GM12891 (cell line): ENCODE results near the gene TMEM41B.
A peak's percentile ranks its signal among the peaks of the same experiment; 100 is the strongest.
"Not testable (repeated sequence)": the region's sequence is repeated elsewhere in the genome, so short reads cannot be mapped to it uniquely, and the experiment has no call there.

Experiments
- DNase-seq: peaks from one replicate; pipeline ENCODE4 v3.0.0; 2011; ENCODE audit warnings: low spot score; ENCODE audit not compliant: insufficient read length
- FAIRE-seq: peaks from 2 replicates; lab custom pipeline; 2011; peaks lifted over from hg19 to GRCh38; lab: Jason Lieb, UNC
- PAX5 ChIP-seq: IDR thresholded peaks from 2 replicates; pipeline ENCODE4 v1.6.1; 2011; ENCODE audit warnings: low read length, moderate library complexity, mild to moderate bottlenecking; ENCODE audit not compliant: insufficient read depth, severe bottlenecking
- POLR2A ChIP-seq: IDR thresholded peaks from 2 replicates; pipeline ENCODE4 v1.6.1; 2011; ENCODE audit warnings: low read depth, low read length, control low read depth
- POLR2AphosphoS5 ChIP-seq: IDR thresholded peaks from 2 replicates; pipeline ENCODE4 v1.6.1; 2011; ENCODE audit warnings: low read depth, low read length, control low read depth
- POU2F2 ChIP-seq: IDR thresholded peaks from 2 replicates; pipeline ENCODE4 v1.6.1; 2011; ENCODE audit warnings: low read depth, mild to moderate bottlenecking, control low read depth, low read length, moderate library complexity
- SPI1 ChIP-seq: IDR thresholded peaks from 2 replicates; pipeline ENCODE4 v1.6.1; 2011; ENCODE audit warnings: low read depth, low read length, control low read depth
- TAF1 ChIP-seq: IDR thresholded peaks from 2 replicates; pipeline ENCODE4 v1.6.1; 2011; ENCODE audit warnings: low read depth, low read length, control low read depth

TMEM41B gene

DNA sequence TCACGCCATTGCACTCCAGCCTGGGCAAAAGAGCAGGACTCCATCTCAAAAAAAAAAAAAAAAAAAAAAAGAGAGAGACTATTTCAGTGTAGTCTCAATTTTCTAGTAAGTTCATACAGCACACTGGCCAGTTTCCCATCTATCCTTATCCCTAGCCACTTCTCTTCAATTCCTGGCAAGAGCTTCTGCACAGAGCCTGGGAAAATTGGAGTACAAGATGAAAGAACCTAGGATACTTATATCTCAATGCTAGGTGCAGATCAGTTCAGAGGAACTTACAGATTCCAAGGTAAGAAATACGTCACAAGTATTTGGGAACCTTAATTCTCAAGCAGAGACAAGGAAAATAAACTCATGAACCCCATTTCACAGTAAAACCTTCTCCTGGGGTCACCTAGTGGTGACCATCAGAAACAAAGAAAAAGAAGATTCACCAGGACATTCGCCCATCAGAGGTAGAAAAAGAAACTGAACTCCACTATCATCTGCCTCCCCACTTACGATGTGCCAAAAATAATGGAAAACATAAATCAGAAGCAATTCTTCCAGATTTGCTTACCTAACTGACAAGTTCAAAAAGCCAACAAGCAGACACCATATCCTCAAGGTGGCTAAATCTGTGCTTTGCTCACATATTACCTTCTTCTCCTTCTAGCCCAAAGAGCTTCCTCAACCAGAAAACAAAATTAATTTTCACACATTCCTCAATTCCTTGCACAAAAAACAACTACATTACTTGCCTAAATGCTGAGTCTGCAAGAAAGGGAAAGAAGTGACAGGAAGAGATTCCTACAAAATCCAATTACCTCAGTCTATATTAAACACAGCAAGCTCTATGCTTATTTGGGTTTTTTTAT is 54.2 kb downstream of the TMEM41B start:
- no peak for FAIRE-seq
- TF ChIP-seq SPI1 (no peak), TAF1 (no peak), POU2F2 (no peak), POLR2AphosphoS5 (no peak), PAX5 (no peak), POLR2A (no peak)
- DNase-seq: no peak

DNA sequence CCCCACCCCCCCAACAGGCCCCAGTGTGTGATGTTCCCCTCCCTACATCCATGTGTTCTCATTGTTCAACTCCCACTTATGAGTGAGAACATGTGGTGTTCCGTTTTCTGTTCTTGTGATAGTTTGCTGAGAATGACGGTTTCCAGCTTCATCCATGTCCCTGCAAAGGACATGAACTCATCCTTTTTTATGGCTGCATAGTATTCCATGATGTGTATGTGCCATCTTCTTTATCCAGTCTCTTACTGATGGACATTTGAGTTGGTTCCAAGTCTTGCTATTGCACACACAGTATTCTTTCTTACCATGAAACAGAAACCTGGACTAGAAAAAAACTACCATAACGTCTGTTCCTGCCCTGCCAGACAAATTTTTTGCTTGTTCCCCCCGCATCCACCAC is 56.1 kb downstream of the TMEM41B start:
- FAIRE-seq, DNase-seq: not testable (repeated sequence)

DNA sequence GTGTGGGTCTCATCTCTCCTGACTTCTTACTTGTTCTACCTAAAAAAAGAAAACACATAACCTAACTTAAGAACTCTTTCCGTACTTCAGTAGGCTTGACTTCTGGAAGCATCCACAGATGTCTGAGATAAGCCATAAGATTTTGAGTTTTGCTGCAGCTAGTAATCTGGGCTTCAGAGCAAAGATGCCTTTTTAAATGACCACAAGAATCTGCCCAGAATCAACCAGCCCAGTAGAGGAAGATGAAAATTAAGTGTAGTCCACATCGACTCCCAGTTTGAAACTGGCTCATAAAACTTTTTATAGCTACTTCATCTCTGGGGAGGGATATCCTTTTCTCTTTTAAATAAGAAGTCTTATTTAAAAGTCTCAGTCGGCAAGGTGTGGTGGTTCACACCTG is 60.0 kb downstream of the TMEM41B start:
- TF ChIP-seq TAF1 (no peak), POLR2AphosphoS5 (no peak), POU2F2 (no peak), SPI1 (no peak), PAX5 (no peak), POLR2A (no peak)
- DNase-seq: no peak
- no peak for FAIRE-seq

DNA sequence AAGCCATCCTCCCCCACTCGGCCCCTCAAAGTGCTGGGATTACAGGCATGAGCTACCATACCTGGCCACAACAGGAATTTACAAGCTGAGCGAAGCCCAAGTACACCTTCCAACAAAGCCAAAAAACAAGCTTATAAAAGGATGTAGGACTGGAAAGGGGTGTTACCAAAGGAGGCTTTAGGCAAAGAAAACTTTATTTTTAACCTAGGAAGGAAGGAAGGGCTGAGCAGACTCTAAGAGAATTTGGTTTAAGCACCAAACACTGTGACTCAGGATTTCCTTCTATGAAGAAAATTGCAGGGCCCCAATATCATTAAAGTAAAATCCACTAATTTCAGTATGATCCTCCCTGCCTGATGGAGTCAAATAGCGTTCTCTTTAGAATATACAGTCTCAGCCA is 61.3 kb downstream of the TMEM41B start:
- no peak for FAIRE-seq
- TF ChIP-seq TAF1 (no peak), POLR2A (no peak), POLR2AphosphoS5 (no peak), SPI1 (no peak), PAX5 (no peak), POU2F2 (no peak)
- DNase-seq: no peak

DNA sequence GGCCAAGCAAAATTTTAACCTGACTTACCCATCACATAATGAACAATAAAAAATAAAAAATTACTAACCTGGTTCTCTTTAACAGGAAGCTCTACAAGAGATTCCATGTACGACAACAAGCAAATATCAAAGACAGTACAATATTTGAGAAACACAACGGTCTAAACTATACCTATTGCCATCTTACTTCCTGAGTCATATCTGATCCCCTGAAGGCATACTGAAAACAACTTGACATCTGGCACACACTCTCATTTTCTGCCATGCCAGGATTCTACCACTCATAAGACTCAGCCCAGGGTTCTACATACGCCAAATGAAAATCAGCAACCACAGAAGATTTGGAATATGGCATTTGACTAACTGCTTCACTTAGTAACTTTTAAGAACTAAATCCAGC is 63.1 kb downstream of the TMEM41B start:
- TF ChIP-seq POU2F2 (no peak), PAX5 (no peak), POLR2AphosphoS5 (no peak), TAF1 (no peak), SPI1 (no peak), POLR2A (no peak)
- FAIRE-seq (no peak), DNase-seq (no peak)

DNA sequence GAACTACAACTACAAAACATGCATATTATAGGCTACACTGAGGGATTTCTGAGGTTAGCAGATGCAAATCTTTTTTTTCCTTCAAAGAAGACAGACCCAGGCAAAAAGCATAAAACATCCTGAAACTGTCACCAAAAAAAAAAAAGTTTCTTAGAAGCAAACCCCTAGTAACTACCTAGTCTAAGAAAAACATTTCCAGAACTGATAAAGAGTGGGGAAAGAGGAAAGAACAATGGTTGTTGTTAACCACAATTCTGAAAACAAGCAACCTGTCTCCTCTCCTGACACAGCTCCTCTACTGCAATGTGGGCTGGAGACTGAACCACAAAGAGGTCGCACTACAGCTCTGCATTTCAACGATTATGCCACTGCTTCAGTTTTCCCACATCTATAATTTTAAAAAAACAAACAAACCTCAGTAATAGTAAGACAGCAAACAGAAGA is 64.2 kb downstream of the TMEM41B start:
- peak; percentile 42; the same call in 1 of the 2 replicates for TF ChIP-seq POU2F2
- TF ChIP-seq TAF1: no peak
- DNase-seq (peak; percentile 39), FAIRE-seq (peak; percentile 69)

DNA sequence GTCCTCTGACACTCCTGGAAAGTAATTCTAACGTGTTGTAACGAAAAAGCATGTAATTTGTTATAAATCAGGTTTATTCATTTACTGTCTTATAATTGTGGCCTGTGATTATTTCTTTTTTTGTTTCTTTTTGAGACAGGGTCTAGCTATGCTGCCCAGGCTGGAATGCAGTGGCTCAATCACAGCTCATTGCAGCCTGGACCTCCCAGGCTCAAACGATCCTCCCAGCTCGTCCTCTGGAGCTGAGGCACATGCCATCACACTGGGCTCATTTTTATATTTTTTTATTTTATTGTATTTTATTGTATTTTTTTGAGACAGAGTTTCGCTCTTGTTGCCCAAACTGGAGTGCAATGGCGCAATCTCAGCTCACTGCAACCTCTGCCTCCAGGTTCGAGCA is 65.1 kb downstream of the TMEM41B start:
- DNase-seq: no peak
- TF ChIP-seq POLR2AphosphoS5: no peak
- TF ChIP-seq PAX5: no peak
- TF ChIP-seq POLR2A: no peak
- TF ChIP-seq POU2F2: no peak
- no peak for TF ChIP-seq SPI1
- TF ChIP-seq TAF1: no peak
- FAIRE-seq: no peak

DNA sequence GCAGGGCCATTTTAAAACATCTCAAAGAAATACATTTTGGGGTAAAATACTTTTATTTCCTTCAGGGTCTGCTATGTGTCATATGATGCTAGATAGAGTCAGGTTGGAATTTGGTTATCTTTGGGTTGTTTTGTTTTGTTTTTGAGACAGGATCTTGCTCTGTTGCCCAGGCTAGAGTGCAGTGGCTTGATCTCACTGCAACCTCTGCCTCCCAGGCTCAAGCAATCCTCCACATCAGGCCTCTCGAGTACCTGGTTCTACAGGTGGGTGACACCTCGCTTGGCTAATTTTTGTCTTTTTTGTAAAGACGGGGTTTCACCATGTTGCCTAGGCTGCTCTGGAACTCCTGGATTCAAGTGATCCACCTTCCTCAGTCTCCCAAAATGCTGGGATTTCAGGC is 66.5 kb downstream of the TMEM41B start:
- no peak for FAIRE-seq
- TF ChIP-seq POU2F2 (no peak), SPI1 (no peak), POLR2AphosphoS5 (no peak), PAX5 (no peak), POLR2A (no peak)

DNA sequence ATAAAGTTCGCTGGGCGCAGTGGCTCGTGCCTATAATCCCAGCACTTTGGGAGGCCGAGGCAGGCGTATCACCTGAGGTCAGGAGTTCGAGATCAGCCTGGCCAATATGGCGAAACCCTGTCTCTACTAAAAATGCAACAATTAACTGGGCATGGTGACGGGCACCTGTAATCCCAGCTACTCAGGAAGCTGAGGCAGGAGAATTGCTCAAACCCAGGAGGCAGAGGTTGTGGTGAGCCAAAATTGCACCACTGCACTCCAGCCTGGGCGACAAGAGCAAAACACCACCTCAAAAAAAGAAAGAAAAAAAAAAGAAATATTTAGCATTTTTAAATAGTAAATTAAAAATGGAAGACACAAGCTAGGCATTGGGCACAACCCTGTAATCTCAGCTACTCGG is 78.2 kb downstream of the TMEM41B start:
- not testable (repeated sequence) for DNase-seq, FAIRE-seq

More for the DNA sequence above, 66.5 kb downstream of the TMEM41B start:
- no peak for DNase-seq

DNA sequence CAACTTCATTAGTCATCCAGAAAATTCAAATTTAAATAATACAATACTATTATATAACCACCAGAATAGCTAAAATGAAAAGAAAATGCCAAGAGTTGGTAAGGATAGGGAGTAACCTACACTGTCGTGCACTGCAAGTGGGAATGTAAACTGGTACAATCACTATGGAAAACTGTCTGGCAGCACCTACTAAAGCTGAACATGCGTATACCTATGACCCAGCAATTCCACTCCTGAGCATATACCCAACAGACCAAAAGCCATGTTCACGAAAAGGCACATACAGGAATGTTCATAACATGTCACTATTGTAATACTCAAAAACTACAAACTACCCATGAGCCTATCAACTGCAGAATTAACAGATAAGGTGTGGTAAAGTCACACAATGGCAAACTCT is 81.9 kb downstream of the TMEM41B start:
- FAIRE-seq: peak; percentile 75
- no peak for DNase-seq
- TF ChIP-seq POLR2A: no peak

DNA sequence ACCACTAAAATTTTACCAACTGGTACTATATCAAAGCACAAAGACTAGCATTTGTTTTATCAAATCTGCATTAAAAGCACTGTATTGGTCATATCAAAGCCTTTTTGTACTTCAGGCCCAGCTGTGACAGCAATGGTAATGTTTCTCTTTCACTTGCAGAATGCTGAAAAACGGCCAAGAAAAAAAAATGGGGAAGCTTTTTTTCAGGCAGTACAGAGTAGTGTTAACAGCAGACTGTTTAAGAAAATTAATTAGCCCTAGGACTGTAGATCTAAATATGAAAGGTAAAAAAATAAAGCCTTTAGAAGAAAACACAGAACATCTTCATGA is 82.6 kb downstream of the TMEM41B start:
- DNase-seq: peak; percentile 25

More for the DNA sequence above, 82.6 kb downstream of the TMEM41B start:
- no peak for FAIRE-seq
- no peak for TF ChIP-seq PAX5
- TF ChIP-seq SPI1: no peak
- TF ChIP-seq POU2F2: no peak
- no peak for TF ChIP-seq POLR2A
- no peak for TF ChIP-seq POLR2AphosphoS5
- TF ChIP-seq TAF1: no peak
